ENCODE data around the gene OR6J1. TPM values are rescaled to one million over a fixed set of nuclear protein-coding genes. Genes with fewer than 3 reads are reported as not detected.
A peak's percentile ranks its signal among the peaks of the same experiment; 100 is the strongest.

OR6J1 gene
- total and polyA plus RNA-seq, 2 donors (not counting 1 experiment from before 2014, with no cell fraction given): not detected

DNA sequence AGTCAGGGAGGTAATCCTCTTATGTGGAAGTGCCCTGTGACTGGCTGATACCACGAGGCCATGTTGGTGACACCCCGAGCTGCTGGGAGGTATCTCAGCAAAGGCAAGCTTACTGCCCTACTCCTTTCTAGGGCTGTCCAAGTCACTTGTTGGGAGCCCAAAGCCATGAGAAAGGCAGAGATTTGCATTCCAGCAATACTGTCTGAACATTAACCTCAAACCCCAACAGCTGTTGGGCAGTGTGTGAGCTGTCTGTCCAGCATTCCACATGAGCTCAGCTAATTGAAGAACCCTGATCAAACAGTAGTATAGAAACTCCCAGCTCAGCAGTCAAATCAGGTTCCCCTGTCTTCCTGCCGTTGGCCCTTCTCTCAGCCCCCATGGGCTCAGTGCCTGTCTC lies 36.9 kb downstream of the OR6J1 start:
- Histone ChIP-seq H3K36me3 (ENCODE audit: control insufficient read depth, insufficient read depth, low read length) (peaks cover 37% of the 10 kb centered on the region), H3K27ac (ENCODE audit: insufficient read depth, low read length) (no peak overlapping the region)

DNA sequence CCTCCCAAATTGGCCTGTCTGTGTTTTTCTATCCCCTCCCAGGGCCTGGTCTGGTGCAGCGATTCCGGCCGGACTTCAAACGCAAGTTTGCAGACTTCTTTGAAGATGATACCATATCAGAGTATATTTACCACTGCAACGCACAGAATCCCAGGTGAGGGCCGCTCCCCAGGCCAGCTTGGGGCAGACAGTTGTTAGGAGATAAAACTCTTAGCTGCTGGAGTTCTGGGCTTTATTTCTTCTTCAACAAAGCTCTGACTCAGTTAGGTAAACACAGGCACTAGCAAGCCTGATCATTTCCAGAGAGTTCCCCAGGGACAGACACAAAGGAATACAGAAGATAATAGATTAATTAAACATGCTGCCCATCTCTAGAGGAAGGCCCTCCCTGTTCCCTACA lies 37.8 kb downstream of the OR6J1 start:
- Histone ChIP-seq H3K4me2 (ENCODE audit: extremely low read depth, insufficient read depth, low read length) (no peak overlapping the region), H3K36me3 (ENCODE audit: control insufficient read depth, insufficient read depth, low read length) (peaks cover 40% of the 10 kb centered on the region), H3K9me3 (ENCODE audit: control insufficient read depth, insufficient read depth, low read depth, low read length) (no peaks in the 10 kb centered on the region), H4K20me1 (ENCODE audit: control insufficient read depth, extremely low read depth, insufficient read depth, low read length) (no peaks in the 10 kb centered on the region), H2AFZ (ENCODE audit: low read length) (no peak overlapping the region), H3K27ac (ENCODE audit: insufficient read depth, low read length) (no peak overlapping the region), H3K9ac (ENCODE audit: insufficient read depth, low read length) (no peak overlapping the region), H3K4me3 (replicated peaks in 1 of 4; ENCODE audit: control extremely low read depth in 1 of 4, insufficient read depth in 1 of 4, low read depth in 3 of 4, low read length in 4 of 4) (no peak overlapping the region), H3K27me3 (ENCODE audit: control insufficient read depth, insufficient read depth, low read length) (no peaks in the 10 kb centered on the region), H3K79me2 (ENCODE audit: control insufficient read depth, insufficient read depth, low read length) (no peaks in the 10 kb centered on the region), H3K4me1 (ENCODE audit: control insufficient read depth, extremely low read depth, insufficient read depth, low read length) (peaks cover 17% of the 10 kb centered on the region)
- no peak for DNase-seq (ENCODE audit: low read depth in 2 of 2)
- TF ChIP-seq CTCF (conservative IDR thresholded peaks at IDR 0.05 in 1 of 2, IDR thresholded peaks at IDR 0.05 in 1 of 2; ENCODE audit: low read depth in 1 of 2, low read length in 2 of 2) (no peak), EZH2 (IDR thresholded peaks at IDR 0.05; ENCODE audit: low read length, missing control alignments) (no peak)

More for the DNA sequence above, 36.9 kb downstream of the OR6J1 start:
- Histone ChIP-seq H3K4me3 (replicated peaks in 1 of 4; ENCODE audit: control extremely low read depth in 1 of 4, insufficient read depth in 1 of 4, low read depth in 3 of 4, low read length in 4 of 4) (no peak overlapping the region), H2AFZ (ENCODE audit: low read length) (no peak overlapping the region), H3K79me2 (ENCODE audit: control insufficient read depth, insufficient read depth, low read length) (no peaks in the 10 kb centered on the region), H3K4me2 (ENCODE audit: extremely low read depth, insufficient read depth, low read length) (no peak overlapping the region), H3K4me1 (ENCODE audit: control insufficient read depth, extremely low read depth, insufficient read depth, low read length) (peaks cover 11% of the 10 kb centered on the region), H3K27me3 (ENCODE audit: control insufficient read depth, insufficient read depth, low read length) (no peaks in the 10 kb centered on the region), H3K9me3 (ENCODE audit: control insufficient read depth, insufficient read depth, low read depth, low read length) (no peaks in the 10 kb centered on the region), H3K9ac (ENCODE audit: insufficient read depth, low read length) (no peak overlapping the region), H4K20me1 (ENCODE audit: control insufficient read depth, extremely low read depth, insufficient read depth, low read length) (no peaks in the 10 kb centered on the region)
- peak in 1 of 2 donors; percentile 30 for DNase-seq (ENCODE audit: low read depth in 2 of 2)
- TF ChIP-seq EZH2 (IDR thresholded peaks at IDR 0.05; ENCODE audit: low read length, missing control alignments) (no peak), CTCF (conservative IDR thresholded peaks at IDR 0.05 in 1 of 2, IDR thresholded peaks at IDR 0.05 in 1 of 2; ENCODE audit: low read depth in 1 of 2, low read length in 2 of 2) (no peak)

DNA sequence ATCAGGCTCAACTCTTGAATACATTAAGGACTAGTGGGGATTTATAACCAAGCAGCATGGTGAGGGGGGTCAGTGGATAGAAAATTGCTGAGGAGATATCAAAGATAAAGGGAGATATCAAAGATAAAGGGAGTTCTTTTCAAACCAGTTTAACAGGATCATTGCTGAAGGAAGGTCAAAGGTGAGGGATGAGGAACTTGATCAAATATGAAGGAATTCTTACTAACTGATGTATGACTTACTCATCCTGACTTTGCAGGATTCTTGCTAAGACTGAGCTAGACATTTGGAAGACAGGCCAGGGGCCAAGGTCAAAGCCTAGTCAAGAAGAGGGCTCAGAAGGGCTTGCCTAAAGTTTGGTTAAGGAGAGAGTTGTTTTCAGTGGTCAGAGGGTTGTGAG lies 41.3 kb downstream of the OR6J1 start:
- H3K4me2 ChIP-seq (ENCODE audit: extremely low read depth, insufficient read depth, low read length): peak overlapping the region; percentile 55
- H3K4me3 ChIP-seq (replicated peaks in 1 of 4; ENCODE audit: control extremely low read depth in 1 of 4, insufficient read depth in 1 of 4, low read depth in 3 of 4, low read length in 4 of 4): no peak overlapping the region
- H4K20me1 ChIP-seq (ENCODE audit: control insufficient read depth, extremely low read depth, insufficient read depth, low read length): no peaks in the 10 kb centered on the region
- no peak for DNase-seq (ENCODE audit: low read depth in 2 of 2)
- no peak overlapping the region for H2AFZ ChIP-seq (ENCODE audit: low read length)
- no peaks in the 10 kb centered on the region for H3K9me3 ChIP-seq (ENCODE audit: control insufficient read depth, insufficient read depth, low read depth, low read length)
- peaks cover 29% of the 10 kb centered on the region for H3K4me1 ChIP-seq (ENCODE audit: control insufficient read depth, extremely low read depth, insufficient read depth, low read length)
- H3K27ac ChIP-seq (ENCODE audit: insufficient read depth, low read length): peak overlapping the region; percentile 67
- no peak overlapping the region for H3K9ac ChIP-seq (ENCODE audit: insufficient read depth, low read length)
- H3K36me3 ChIP-seq (ENCODE audit: control insufficient read depth, insufficient read depth, low read length): peaks cover 24% of the 10 kb centered on the region
- no peaks in the 10 kb centered on the region for H3K27me3 ChIP-seq (ENCODE audit: control insufficient read depth, insufficient read depth, low read length)
- TF ChIP-seq EZH2 (IDR thresholded peaks at IDR 0.05; ENCODE audit: low read length, missing control alignments): no peak
- TF ChIP-seq CTCF (conservative IDR thresholded peaks at IDR 0.05 in 1 of 2, IDR thresholded peaks at IDR 0.05 in 1 of 2; ENCODE audit: low read depth in 1 of 2, low read length in 2 of 2): no peak
- H3K79me2 ChIP-seq (ENCODE audit: control insufficient read depth, insufficient read depth, low read length): peaks cover 8% of the 10 kb centered on the region
